Measurements from ENCODE around the gene RALY. TPM values are rescaled to one million over a fixed set of nuclear protein-coding genes. Genes with fewer than 3 reads are reported as not detected.
A peak's percentile ranks its signal among the peaks of the same experiment; 100 is the strongest.

The RALY gene
- total and polyA plus RNA-seq, 7 experiments from 2014 or later, result 99.0 to 202 (median 121) TPM

DNA sequence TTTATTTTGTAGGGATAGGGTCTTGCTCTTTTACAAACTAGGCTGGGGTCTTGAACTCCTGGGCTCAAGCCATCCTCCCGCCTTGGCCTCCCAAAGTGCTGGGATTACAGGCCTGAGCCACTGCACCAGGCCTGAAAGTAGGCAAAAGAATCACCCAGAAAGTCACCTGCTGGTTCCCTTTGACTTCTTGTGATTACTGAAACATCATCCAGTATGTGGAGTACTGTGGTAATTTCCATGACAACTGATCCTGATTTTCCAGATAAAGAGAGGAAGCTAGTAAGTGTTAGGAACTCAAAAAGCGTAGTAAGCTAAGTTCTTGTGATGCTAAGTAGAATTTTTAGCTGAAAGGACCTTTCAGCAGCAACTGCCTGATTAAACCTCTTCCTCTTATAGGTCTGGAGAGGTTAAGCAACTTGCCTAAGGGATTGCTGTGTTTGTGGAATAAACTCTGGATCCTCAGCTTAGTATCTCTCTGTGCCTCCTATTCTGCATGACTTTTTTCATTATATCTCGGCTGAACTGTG is 16.8 kb downstream of the RALY start:
- no peak overlapping the region for H3K27ac ChIP-seq (ENCODE audit: low read depth, low read length)
- CTCF ChIA-PET, result interaction anchor here (0.7 kb wide), 1 partner anchor 21 kb away, joined by 3 read pairs; no protein-coding TSS in a partner anchor
- intact Hi-C loops (cut with micrococcal nuclease), result no loop called here

DNA sequence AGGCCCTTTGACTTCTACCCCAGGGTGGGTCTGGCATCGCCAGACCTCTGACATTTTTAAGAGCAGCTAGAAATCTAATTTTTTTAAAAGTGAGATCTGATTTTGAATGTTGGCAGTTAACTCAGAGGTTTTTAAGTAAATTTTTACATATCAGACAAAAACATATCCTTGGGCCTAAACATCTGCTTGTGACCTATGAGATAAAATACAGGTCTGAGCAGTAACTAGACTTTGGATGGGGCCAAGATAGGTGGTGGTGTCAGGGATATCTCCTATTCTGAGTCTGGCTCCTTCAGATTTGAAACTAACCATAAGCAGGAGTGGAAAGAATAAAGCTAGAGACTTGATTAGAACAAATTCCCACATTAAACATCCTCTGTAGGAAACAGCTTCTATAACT is 17.6 kb downstream of the RALY start:
- Histone ChIP-seq H3K4me1 (ENCODE audit: control insufficient read depth in 2 of 2, insufficient read depth in 2 of 2, low read length in 2 of 2) (peaks cover 41 to 75% of the 10 kb centered on the region in 2 donors), H3K27ac (ENCODE audit: low read depth, low read length) (no peak overlapping the region), H3K27me3 (ENCODE audit: control insufficient read depth in 2 of 2, insufficient read depth in 2 of 2, low read length in 2 of 2) (no peaks in the 10 kb centered on the region), H3K36me3 (ENCODE audit: control insufficient read depth in 2 of 3, insufficient read depth in 3 of 3, low read length in 3 of 3) (no peaks in the 10 kb centered on the region), H3K4me3 (ENCODE audit: low read length) (no peak overlapping the region), H3K9me3 (ENCODE audit: control insufficient read depth in 2 of 3, low read length in 3 of 3) (no peaks in the 10 kb centered on the region)
- peaks cover 0 to 11% (median 10%) of the 10 kb centered on the region in 5 donors for H3K36me3 Mint-ChIP-seq
- H3K4me1 Mint-ChIP-seq, result peaks cover 71 to 94% (median 90%) of the 10 kb centered on the region in 7 donors
- H3K27ac Mint-ChIP-seq, result peak overlapping the region in 4 of 9 donors; percentile 13 to 88 (median 51)
- ChIA-PET CTCF (interaction anchor here (0.9 kb wide), 1 partner anchor 31 kb away, joined by 3 read pairs; no protein-coding TSS in a partner anchor), POLR2A (interaction anchor here (2.7 kb wide), 1 partner anchor 18 kb away, joined by 7 read pairs; the partner anchor contains the start of gene RALY)
- no peaks in the 10 kb centered on the region for H3K27me3 Mint-ChIP-seq
- ATAC-seq, result no peak
- intact Hi-C loops (cut with micrococcal nuclease), result no loop called here
- H3K9me3 Mint-ChIP-seq, result no peaks in the 10 kb centered on the region
- no peak for DNase-seq
- H3K4me3 Mint-ChIP-seq, result peak overlapping the region in 6 of 10 donors; percentile 19 to 69 (median 42)

More for the DNA sequence above, 16.8 kb downstream of the RALY start:
- Mint-ChIP-seq H3K27ac (peak overlapping the region in 8 of 9 donors; percentile 15 to 88 (median 45)), H3K4me3 (peak overlapping the region in 8 of 10 donors; percentile 7 to 70 (median 55)), H3K4me1 (peaks cover 71 to 94% (median 90%) of the 10 kb centered on the region in 7 donors), H3K9me3 (no peaks in the 10 kb centered on the region), H3K27me3 (no peaks in the 10 kb centered on the region), H3K36me3 (peaks cover 0 to 12% (median 10%) of the 10 kb centered on the region in 5 donors)
- POLR2A ChIA-PET, result interaction anchor here (2.7 kb wide), 1 partner anchor 18 kb away, joined by 7 read pairs; the partner anchor contains the start of gene RALY
- Histone ChIP-seq H3K27me3 (ENCODE audit: control insufficient read depth in 2 of 2, insufficient read depth in 2 of 2, low read length in 2 of 2) (no peaks in the 10 kb centered on the region), H3K36me3 (ENCODE audit: control insufficient read depth in 2 of 3, insufficient read depth in 3 of 3, low read length in 3 of 3) (no peaks in the 10 kb centered on the region), H3K4me1 (ENCODE audit: control insufficient read depth in 2 of 2, insufficient read depth in 2 of 2, low read length in 2 of 2) (peaks cover 33 to 67% of the 10 kb centered on the region in 2 donors), H3K9me3 (ENCODE audit: control insufficient read depth in 2 of 3, low read length in 3 of 3) (no peaks in the 10 kb centered on the region), H3K4me3 (ENCODE audit: low read length) (no peak overlapping the region)
- DNase-seq, result no peak
- ATAC-seq, result no peak

DNA sequence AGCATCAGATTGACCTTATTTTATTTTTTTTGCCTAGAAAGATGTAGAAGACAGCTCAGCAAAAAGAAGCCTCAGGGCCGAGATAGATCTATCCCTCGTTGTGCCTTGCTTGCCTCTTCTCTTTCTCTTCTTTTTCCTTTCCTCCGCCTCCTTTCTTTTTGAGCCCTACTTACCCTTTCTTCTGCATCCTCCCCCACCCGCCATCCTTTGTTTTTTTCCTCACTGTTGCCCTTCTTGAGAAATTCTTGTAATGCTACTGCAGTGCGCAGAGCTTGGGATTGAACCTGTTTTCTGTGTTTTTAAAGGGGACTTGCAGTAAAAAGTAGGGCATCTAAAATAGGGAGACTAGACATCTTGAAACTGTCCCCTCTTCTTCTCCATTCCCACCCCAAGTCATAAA is 18.6 kb downstream of the RALY start:
- Histone ChIP-seq H3K4me3 (ENCODE audit: low read length) (no peak overlapping the region), H3K27me3 (ENCODE audit: control insufficient read depth in 2 of 2, insufficient read depth in 2 of 2, low read length in 2 of 2) (no peaks in the 10 kb centered on the region), H3K27ac (ENCODE audit: low read depth, low read length) (no peak overlapping the region), H3K9me3 (ENCODE audit: control insufficient read depth in 2 of 3, low read length in 3 of 3) (no peaks in the 10 kb centered on the region), H3K4me1 (ENCODE audit: control insufficient read depth in 2 of 2, insufficient read depth in 2 of 2, low read length in 2 of 2) (peaks cover 46 to 77% of the 10 kb centered on the region in 2 donors), H3K36me3 (ENCODE audit: control insufficient read depth in 2 of 3, insufficient read depth in 3 of 3, low read length in 3 of 3) (no peaks in the 10 kb centered on the region)
- H3K4me1 Mint-ChIP-seq, result peaks cover 76 to 96% (median 91%) of the 10 kb centered on the region in 7 donors
- DNase-seq (no peak), ATAC-seq (no peak)
- H3K36me3 Mint-ChIP-seq, result peaks cover 0 to 10% (median 6%) of the 10 kb centered on the region in 5 donors
- intact Hi-C loops (cut with micrococcal nuclease), result no loop called here
- H3K4me3 Mint-ChIP-seq, result peak overlapping the region in 8 of 10 donors; percentile 23 to 64 (median 54)
- H3K9me3 Mint-ChIP-seq, result no peaks in the 10 kb centered on the region
- ChIA-PET CTCF (no interaction called here), POLR2A (interaction anchor here (0.9 kb wide), 1 partner anchor 19 kb away, joined by 3 read pairs; the partner anchor contains the start of gene RALY)
- H3K27me3 Mint-ChIP-seq, result no peaks in the 10 kb centered on the region
- H3K27ac Mint-ChIP-seq, result peak overlapping the region in 8 of 9 donors; percentile 4 to 74 (median 42)

DNA sequence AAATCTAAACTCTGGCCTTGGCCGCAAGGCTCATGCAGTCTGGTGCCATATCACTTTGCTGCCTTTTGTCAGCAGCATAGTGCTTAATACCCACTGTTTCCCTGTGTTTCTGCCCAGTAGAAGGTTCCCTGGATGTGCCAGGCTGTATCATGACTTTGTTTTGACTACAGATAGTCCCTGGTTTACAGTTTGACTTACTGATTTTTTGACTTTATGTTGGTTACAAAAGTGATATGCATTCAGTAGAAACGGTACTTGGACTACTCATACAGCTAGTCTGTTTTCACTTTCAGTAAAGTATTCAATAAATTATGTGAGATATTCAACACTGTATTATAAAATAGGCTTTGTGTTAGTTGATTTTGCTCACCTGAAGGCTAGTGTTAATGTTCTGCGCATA is 19.0 kb downstream of the RALY start:
- H3K4me1 ChIP-seq (ENCODE audit: control insufficient read depth in 2 of 2, insufficient read depth in 2 of 2, low read length in 2 of 2), result peaks cover 50 to 80% of the 10 kb centered on the region in 2 donors
- H3K36me3 ChIP-seq (ENCODE audit: control insufficient read depth in 2 of 3, insufficient read depth in 3 of 3, low read length in 3 of 3), result no peaks in the 10 kb centered on the region
- no peaks in the 10 kb centered on the region for H3K27me3 ChIP-seq (ENCODE audit: control insufficient read depth in 2 of 2, insufficient read depth in 2 of 2, low read length in 2 of 2)
- Mint-ChIP-seq H3K4me1 (peaks cover 80 to 98% (median 93%) of the 10 kb centered on the region in 7 donors), H3K9me3 (no peaks in the 10 kb centered on the region), H3K36me3 (peaks cover 0 to 9% (median 5%) of the 10 kb centered on the region in 5 donors), H3K4me3 (peak overlapping the region in 7 of 10 donors; percentile 44 to 64 (median 55)), H3K27me3 (no peaks in the 10 kb centered on the region), H3K27ac (peak overlapping the region in 7 of 9 donors; percentile 10 to 74 (median 32))
- DNase-seq (no peak), ATAC-seq (no peak)
- no peak overlapping the region for H3K27ac ChIP-seq (ENCODE audit: low read depth, low read length)
- intact Hi-C loops (cut with micrococcal nuclease), result no loop called here
- no peaks in the 10 kb centered on the region for H3K9me3 ChIP-seq (ENCODE audit: control insufficient read depth in 2 of 3, low read length in 3 of 3)
- ChIA-PET POLR2A (interaction anchor here (0.6 to 0.9 kb wide), 2 partner anchors 19 to 25 kb away, joined by 3 to 4 read pairs; partner anchors contain the start of gene RALY), CTCF (no interaction called here)
- H3K4me3 ChIP-seq (ENCODE audit: low read length), result no peak overlapping the region

DNA sequence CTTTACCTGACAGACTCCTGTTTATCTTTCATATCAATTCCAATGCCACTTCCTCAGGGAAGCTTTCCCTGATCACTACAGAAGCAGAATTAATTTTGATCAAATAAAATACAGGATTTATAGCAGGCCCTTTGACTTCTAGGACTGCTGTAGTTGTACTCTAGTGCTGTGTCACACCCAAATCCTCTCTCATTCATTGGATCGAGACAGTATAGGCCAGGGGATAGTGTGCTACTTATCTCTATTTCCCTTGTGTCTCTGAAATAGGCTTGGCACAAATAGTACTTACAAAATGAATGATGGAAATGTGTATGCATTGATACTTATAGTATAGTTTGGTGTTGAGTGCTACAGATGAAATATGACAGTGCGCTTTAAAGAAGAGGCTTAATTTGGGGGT is 19.8 kb downstream of the RALY start:
- Mint-ChIP-seq H3K4me1 (peaks cover 80 to 98% (median 93%) of the 10 kb centered on the region in 7 donors), H3K27me3 (no peaks in the 10 kb centered on the region), H3K4me3 (peak overlapping the region in 5 of 10 donors; percentile 7 to 37 (median 12)), H3K36me3 (peaks cover 0 to 6% (median 5%) of the 10 kb centered on the region in 5 donors), H3K9me3 (no peaks in the 10 kb centered on the region), H3K27ac (peak overlapping the region in 2 of 9 donors; percentile 12 to 26)
- no peak for ATAC-seq
- intact Hi-C loops (cut with micrococcal nuclease), result no loop called here
- H3K36me3 ChIP-seq (ENCODE audit: control insufficient read depth in 2 of 3, insufficient read depth in 3 of 3, low read length in 3 of 3), result no peaks in the 10 kb centered on the region
- peaks cover 51 to 80% of the 10 kb centered on the region in 2 donors for H3K4me1 ChIP-seq (ENCODE audit: control insufficient read depth in 2 of 2, insufficient read depth in 2 of 2, low read length in 2 of 2)
- no peak for DNase-seq
- no peaks in the 10 kb centered on the region for H3K9me3 ChIP-seq (ENCODE audit: control insufficient read depth in 2 of 3, low read length in 3 of 3)
- no peak overlapping the region for H3K4me3 ChIP-seq (ENCODE audit: low read length)
- H3K27ac ChIP-seq (ENCODE audit: low read depth, low read length), result no peak overlapping the region
- ChIA-PET POLR2A (interaction anchor here (0.6 kb wide), 1 partner anchor 1872 kb away, joined by 3 read pairs; no protein-coding TSS in a partner anchor), CTCF (no interaction called here)
- H3K27me3 ChIP-seq (ENCODE audit: control insufficient read depth in 2 of 2, insufficient read depth in 2 of 2, low read length in 2 of 2), result no peaks in the 10 kb centered on the region

DNA sequence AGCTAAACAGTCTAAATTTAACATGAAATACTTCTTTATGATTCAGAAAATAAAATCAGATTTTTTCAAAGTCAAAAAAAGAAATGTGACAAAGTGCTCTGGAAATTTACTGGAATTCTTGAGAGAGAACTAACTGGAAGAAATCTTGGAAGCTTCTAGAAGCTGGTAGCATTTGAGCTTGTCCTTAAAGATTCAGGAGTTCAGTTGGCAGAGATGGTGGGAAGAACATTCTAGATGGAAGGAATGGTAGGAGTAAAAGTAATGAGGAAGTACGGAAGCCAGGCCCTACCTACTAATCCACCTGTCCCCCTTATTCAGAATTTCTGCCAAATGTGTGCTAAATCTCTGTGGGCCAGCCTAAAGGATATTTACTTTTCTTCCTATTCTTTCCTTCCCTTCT is 21.2 kb downstream of the RALY start:
- Mint-ChIP-seq H3K36me3 (peaks cover 0 to 6% (median 5%) of the 10 kb centered on the region in 5 donors), H3K9me3 (no peaks in the 10 kb centered on the region), H3K4me3 (peak overlapping the region in 5 of 10 donors; percentile 6 to 32 (median 14)), H3K27me3 (no peaks in the 10 kb centered on the region), H3K4me1 (peaks cover 72 to 96% (median 92%) of the 10 kb centered on the region in 7 donors), H3K27ac (peak overlapping the region in 5 of 9 donors; percentile 20 to 72 (median 48))
- DNase-seq (no peak), ATAC-seq (no peak)
- POLR2A ChIA-PET, result no interaction called here
- no peaks in the 10 kb centered on the region for H3K36me3 ChIP-seq (ENCODE audit: control insufficient read depth in 2 of 3, insufficient read depth in 3 of 3, low read length in 3 of 3)
- intact Hi-C loops (cut with micrococcal nuclease), result no loop called here
- H3K4me1 ChIP-seq (ENCODE audit: control insufficient read depth in 2 of 2, insufficient read depth in 2 of 2, low read length in 2 of 2), result peaks cover 46 to 73% of the 10 kb centered on the region in 2 donors
- CTCF ChIA-PET, result no interaction called here
- no peak overlapping the region for H3K27ac ChIP-seq (ENCODE audit: low read depth, low read length)
- H3K9me3 ChIP-seq (ENCODE audit: control insufficient read depth in 2 of 3, low read length in 3 of 3), result no peaks in the 10 kb centered on the region
- H3K27me3 ChIP-seq (ENCODE audit: control insufficient read depth in 2 of 2, insufficient read depth in 2 of 2, low read length in 2 of 2), result no peaks in the 10 kb centered on the region
- no peak overlapping the region for H3K4me3 ChIP-seq (ENCODE audit: low read length)

Data from naive thymus-derived CD4-positive, alpha-beta T cell (primary cell).